Measurements from ENCODE around the gene PLCB1.

The PLCB1 gene

GRCh38 chr20:8601542-8601912, 469.5 kb downstream of the PLCB1 start:
- peaks cover 39% of the 10 kb centered on the region for H3K36me3 Mint-ChIP-seq (ENCODE audit: low read depth)
- H3K4me1 Mint-ChIP-seq, result peaks cover 12% of the 10 kb centered on the region
- TF ChIP-seq CTCF (IDR thresholded peaks at IDR 0.05), result no peak
- DNase-seq, result no peak
- H3K9me3 Mint-ChIP-seq, result peaks cover 32% of the 10 kb centered on the region
- H3K4me3 Mint-ChIP-seq, result peak overlapping the region; percentile 88
- H3K27me3 Mint-ChIP-seq (ENCODE audit: low read depth, poor library complexity), result peaks cover 4% of the 10 kb centered on the region
- H3K27ac Mint-ChIP-seq, result peak overlapping the region; percentile 31

- Mint-ChIP-seq H3K4me1 (peaks cover 12% of the 10 kb centered on the region), H3K9me3 (peaks cover 32% of the 10 kb centered on the region), H3K4me3 (no peak overlapping the region), H3K36me3 (ENCODE audit: low read depth) (peaks cover 39% of the 10 kb centered on the region), H3K27ac (no peak overlapping the region), H3K27me3 (ENCODE audit: low read depth, poor library complexity) (peaks cover 4% of the 10 kb centered on the region)
- DNase-seq, result no peak
- no peak for TF ChIP-seq CTCF (IDR thresholded peaks at IDR 0.05)
Observed at GRCh38 chr20:8602389-8603116, 470.5 kb downstream of the PLCB1 start.

- H3K9me3 Mint-ChIP-seq, result peaks cover 14% of the 10 kb centered on the region
- no peak for DNase-seq
- H3K4me3 Mint-ChIP-seq, result no peak overlapping the region
Observed at GRCh38 chr20:8608470-8608869, 476.4 kb downstream of the PLCB1 start.

GRCh38 chr20:8616792-8617191, 484.7 kb downstream of the PLCB1 start:
- no peak for TF ChIP-seq CTCF (IDR thresholded peaks at IDR 0.05)
- no peaks in the 10 kb centered on the region for H3K27me3 Mint-ChIP-seq (ENCODE audit: low read depth, poor library complexity)
- H3K4me1 Mint-ChIP-seq, result no peaks in the 10 kb centered on the region
- no peaks in the 10 kb centered on the region for H3K9me3 Mint-ChIP-seq
- no peaks in the 10 kb centered on the region for H3K36me3 Mint-ChIP-seq (ENCODE audit: low read depth)
- H3K4me3 Mint-ChIP-seq, result no peak overlapping the region
- H3K27ac Mint-ChIP-seq, result no peak overlapping the region
- DNase-seq, result no peak

More at GRCh38 chr20:8608470-8608869, 476.4 kb downstream of the PLCB1 start:
- Mint-ChIP-seq H3K27me3 (ENCODE audit: low read depth, poor library complexity) (no peaks in the 10 kb centered on the region), H3K27ac (no peak overlapping the region), H3K4me1 (no peaks in the 10 kb centered on the region), H3K36me3 (ENCODE audit: low read depth) (peaks cover 15% of the 10 kb centered on the region)
- no peak for TF ChIP-seq CTCF (IDR thresholded peaks at IDR 0.05)

- Mint-ChIP-seq H3K4me3 (no peak overlapping the region), H3K9me3 (no peaks in the 10 kb centered on the region), H3K27ac (no peak overlapping the region), H3K4me1 (no peaks in the 10 kb centered on the region), H3K36me3 (ENCODE audit: low read depth) (no peaks in the 10 kb centered on the region), H3K27me3 (ENCODE audit: low read depth, poor library complexity) (no peaks in the 10 kb centered on the region)
- DNase-seq, result no peak
- TF ChIP-seq CTCF (IDR thresholded peaks at IDR 0.05), result no peak
Observed at GRCh38 chr20:8621001-8621400, 488.9 kb downstream of the PLCB1 start.

DNA sequence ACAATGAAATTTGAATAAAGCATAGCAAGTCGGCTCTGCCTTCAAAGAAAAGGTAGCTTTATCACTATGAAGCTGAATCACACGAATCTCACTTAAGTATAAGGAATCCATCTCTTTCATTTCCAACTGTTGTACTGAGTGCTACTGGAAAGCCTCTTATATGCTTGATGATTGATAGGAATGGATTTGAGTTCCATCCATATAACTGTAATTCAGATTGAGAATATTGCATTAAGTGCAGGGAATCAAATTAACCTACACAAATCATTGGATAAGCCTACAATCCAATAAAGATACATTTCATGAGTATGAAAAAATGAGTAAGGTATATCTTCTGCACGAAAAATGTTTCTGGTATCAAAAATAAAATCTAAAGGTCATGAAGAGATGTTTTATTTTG, 492.0 kb downstream of the PLCB1 start:
- H3K4me3 Mint-ChIP-seq, result no peak overlapping the region
- no peaks in the 10 kb centered on the region for H3K9me3 Mint-ChIP-seq
- no peaks in the 10 kb centered on the region for H3K4me1 Mint-ChIP-seq
- DNase-seq, result no peak
- no peak for TF ChIP-seq CTCF (IDR thresholded peaks at IDR 0.05)
- H3K36me3 Mint-ChIP-seq (ENCODE audit: low read depth), result peaks cover 4% of the 10 kb centered on the region
- H3K27ac Mint-ChIP-seq, result no peak overlapping the region
- H3K27me3 Mint-ChIP-seq (ENCODE audit: low read depth, poor library complexity), result no peaks in the 10 kb centered on the region
